DOHH2 (cell line): ENCODE results near the gene ZSCAN4.

ENCODE experiments used
- H3F3A ChIP-seq: fragments of 200-600 bp; sonication (generic), shearing (Covaris generic); 2 replicates; pipeline ENCODE4 v1.6.0; 2016; ENCODE audit warnings: antibody characterized with exemption, mild to moderate bottlenecking; ENCODE audit not compliant: control insufficient read depth, insufficient read depth
- H3K27ac ChIP-seq: fragments of 200-600 bp; sonication (generic); 2 replicates; pipeline ENCODE4 v1.5.1; 2014; ENCODE audit warnings: low read depth, mild to moderate bottlenecking, low read length, moderate library complexity
- H3K27me3 ChIP-seq: fragments of 200-600 bp; sonication (generic); 2 replicates; pipeline ENCODE4 v1.6.1; 2014; ENCODE audit warnings: mild to moderate bottlenecking, low read length, mixed read lengths; ENCODE audit not compliant: control insufficient read depth
- H3K36me3 ChIP-seq: fragments of 200-600 bp; sonication (generic); 2 replicates; pipeline ENCODE4 v1.6.1; 2014; ENCODE audit warnings: mild to moderate bottlenecking, low read length, moderate library complexity, mixed read lengths; ENCODE audit not compliant: control insufficient read depth
- H3K4me1 ChIP-seq: fragments of 200-600 bp; sonication (generic); 2 replicates; pipeline ENCODE4 v1.6.1; 2014; ENCODE audit warnings: mild to moderate bottlenecking, low read length, mixed read lengths; ENCODE audit not compliant: control insufficient read depth
- H3K4me2 ChIP-seq: fragments of 200-600 bp; sonication (generic); 2 replicates; pipeline ENCODE4 v1.6.0; 2014; ENCODE audit warnings: mild to moderate bottlenecking, low read length, moderate library complexity
- H3K4me3 ChIP-seq: fragments of 200-600 bp; sonication (generic); 2 replicates; pipeline ENCODE4 v1.5.1; 2014; ENCODE audit warnings: mild to moderate bottlenecking, low read length, mixed read lengths
- H3K79me2 ChIP-seq: fragments of 200-600 bp; sonication (generic); 2 replicates; pipeline ENCODE4 v1.6.1; 2014; ENCODE audit warnings: mild to moderate bottlenecking, low read length, mixed read lengths; ENCODE audit not compliant: control insufficient read depth
- H3K9me2 ChIP-seq: fragments of 200-600 bp; sonication (generic); replicated peaks from 2 replicates; pipeline ENCODE4 v1.6.1; 2014; ENCODE audit warnings: mild to moderate bottlenecking, low read length, mixed read lengths; ENCODE audit not compliant: control insufficient read depth
- H3K9me3 ChIP-seq: fragments of 200-600 bp; sonication (generic); 2 replicates; pipeline ENCODE4 v1.6.1; 2014; ENCODE audit warnings: antibody characterized with exemption, low read length, mixed read lengths; ENCODE audit not compliant: control insufficient read depth, insufficient read depth
- H4K20me1 ChIP-seq: fragments of 200-600 bp; sonication (generic); 2 replicates; pipeline ENCODE4 v1.6.0; 2014; ENCODE audit warnings: low read depth, mild to moderate bottlenecking, antibody characterized with exemption, low read length, moderate library complexity; ENCODE audit not compliant: control insufficient read depth, insufficient read depth
- EZH2phosphoT487 ChIP-seq: fragments of 200-600 bp; sonication (generic); IDR thresholded peaks from 2 replicates; pipeline ENCODE4 v1.6.1; 2017; ENCODE audit warnings: borderline replicate concordance, mild to moderate bottlenecking, antibody characterized with exemption, low read length, moderate library complexity, mixed read lengths
- TF ChIP-seq, protein P1 (sequence below): fragments of 200-600 bp; sonication (generic); IDR thresholded peaks from one replicate; pipeline ENCODE4 v1.5.1; 2014; ENCODE audit warnings: antibody characterized with exemption, mild to moderate bottlenecking, low read depth, low read length; ENCODE audit not compliant: poor library complexity, severe bottlenecking

The ZSCAN4 gene

DNA sequence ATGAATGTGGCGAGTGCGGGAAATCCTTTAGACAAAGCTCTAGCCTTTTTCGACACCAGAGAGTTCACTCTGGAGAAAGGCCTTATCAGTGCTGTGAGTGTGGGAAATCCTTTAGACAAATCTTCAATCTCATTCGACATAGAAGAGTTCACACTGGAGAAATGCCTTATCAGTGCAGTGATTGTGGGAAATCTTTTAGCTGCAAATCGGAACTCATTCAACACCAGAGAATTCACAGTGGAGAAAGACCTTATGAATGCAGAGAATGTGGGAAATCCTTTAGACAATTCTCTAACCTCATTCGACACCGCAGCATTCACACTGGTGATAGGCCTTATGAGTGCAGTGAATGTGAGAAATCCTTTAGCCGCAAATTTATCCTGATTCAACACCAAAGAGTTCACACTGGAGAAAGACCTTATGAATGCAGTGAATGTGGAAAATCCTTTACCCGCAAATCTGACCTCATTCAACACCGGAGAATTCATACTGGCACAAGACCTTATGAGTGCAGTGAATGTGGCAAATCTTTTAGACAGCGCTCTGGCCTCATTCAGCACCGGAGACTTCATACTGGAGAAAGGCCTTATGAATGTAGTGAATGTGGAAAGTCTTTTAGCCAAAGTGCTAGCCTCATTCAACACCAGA, 18.8 kb downstream of the ZSCAN4 start:
- peaks cover 10% of the 10 kb centered on the region for H3K4me1 ChIP-seq
- H3K9me3 ChIP-seq, result peaks cover 72% of the 10 kb centered on the region
- TF ChIP-seq, protein P1, sequence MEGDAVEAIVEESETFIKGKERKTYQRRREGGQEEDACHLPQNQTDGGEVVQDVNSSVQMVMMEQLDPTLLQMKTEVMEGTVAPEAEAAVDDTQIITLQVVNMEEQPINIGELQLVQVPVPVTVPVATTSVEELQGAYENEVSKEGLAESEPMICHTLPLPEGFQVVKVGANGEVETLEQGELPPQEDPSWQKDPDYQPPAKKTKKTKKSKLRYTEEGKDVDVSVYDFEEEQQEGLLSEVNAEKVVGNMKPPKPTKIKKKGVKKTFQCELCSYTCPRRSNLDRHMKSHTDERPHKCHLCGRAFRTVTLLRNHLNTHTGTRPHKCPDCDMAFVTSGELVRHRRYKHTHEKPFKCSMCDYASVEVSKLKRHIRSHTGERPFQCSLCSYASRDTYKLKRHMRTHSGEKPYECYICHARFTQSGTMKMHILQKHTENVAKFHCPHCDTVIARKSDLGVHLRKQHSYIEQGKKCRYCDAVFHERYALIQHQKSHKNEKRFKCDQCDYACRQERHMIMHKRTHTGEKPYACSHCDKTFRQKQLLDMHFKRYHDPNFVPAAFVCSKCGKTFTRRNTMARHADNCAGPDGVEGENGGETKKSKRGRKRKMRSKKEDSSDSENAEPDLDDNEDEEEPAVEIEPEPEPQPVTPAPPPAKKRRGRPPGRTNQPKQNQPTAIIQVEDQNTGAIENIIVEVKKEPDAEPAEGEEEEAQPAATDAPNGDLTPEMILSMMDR, result no peak
- H3K27me3 ChIP-seq, result no peaks in the 10 kb centered on the region
- H3K79me2 ChIP-seq, result peaks cover 66% of the 10 kb centered on the region
- no peaks in the 10 kb centered on the region for H4K20me1 ChIP-seq
- no peaks in the 10 kb centered on the region for H3F3A ChIP-seq
- peaks cover 72% of the 10 kb centered on the region for H3K36me3 ChIP-seq
- H3K4me2 ChIP-seq, result no peak overlapping the region
- H3K27ac ChIP-seq, result no peak overlapping the region
- H3K4me3 ChIP-seq, result no peak overlapping the region
- H3K9me2 ChIP-seq, result no peaks in the 10 kb centered on the region

DNA sequence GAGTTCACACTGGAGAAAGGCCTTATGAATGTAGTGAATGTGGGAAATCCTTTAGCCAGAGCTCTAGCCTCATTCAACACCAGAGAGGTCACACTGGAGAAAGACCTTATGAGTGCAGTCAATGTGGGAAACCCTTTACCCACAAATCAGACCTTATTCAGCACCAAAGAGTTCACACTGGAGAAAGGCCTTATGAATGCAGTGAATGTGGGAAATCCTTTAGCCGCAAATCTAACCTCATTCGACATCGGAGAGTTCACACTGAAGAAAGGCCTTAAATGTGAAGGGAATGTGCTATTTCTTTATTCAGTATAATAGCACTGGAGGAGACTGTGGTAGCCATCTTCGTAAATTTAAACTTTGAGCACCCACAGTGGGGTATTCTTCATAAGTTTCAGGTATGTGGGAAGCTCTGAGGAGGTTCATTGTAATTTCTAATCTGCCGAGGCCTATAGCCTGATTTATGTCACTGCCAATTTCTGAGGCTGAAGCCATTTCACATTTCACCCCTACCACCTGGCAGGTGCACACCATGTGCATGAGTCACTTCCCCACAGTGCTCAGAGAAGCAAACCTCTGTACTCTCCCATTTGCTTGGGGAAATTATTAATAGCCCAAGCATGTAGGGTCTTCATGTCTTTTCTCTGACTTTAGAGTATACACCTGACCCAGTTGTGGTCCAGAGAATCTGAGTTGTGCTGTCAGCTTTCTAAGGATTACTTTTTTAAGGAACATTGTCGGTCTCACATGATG, 19.5 kb downstream of the ZSCAN4 start:
- H3K4me1 ChIP-seq, result peaks cover 3% of the 10 kb centered on the region
- H3F3A ChIP-seq, result no peaks in the 10 kb centered on the region
- no peak overlapping the region for H3K4me2 ChIP-seq
- no peaks in the 10 kb centered on the region for H3K9me2 ChIP-seq
- H4K20me1 ChIP-seq, result no peaks in the 10 kb centered on the region
- peaks cover 59% of the 10 kb centered on the region for H3K79me2 ChIP-seq
- H3K4me3 ChIP-seq, result no peak overlapping the region
- peaks cover 69% of the 10 kb centered on the region for H3K9me3 ChIP-seq
- H3K36me3 ChIP-seq, result peaks cover 69% of the 10 kb centered on the region
- no peak overlapping the region for H3K27ac ChIP-seq
- TF ChIP-seq, protein P1, result no peak
- no peak for TF ChIP-seq EZH2phosphoT487
- no peaks in the 10 kb centered on the region for H3K27me3 ChIP-seq

DNA sequence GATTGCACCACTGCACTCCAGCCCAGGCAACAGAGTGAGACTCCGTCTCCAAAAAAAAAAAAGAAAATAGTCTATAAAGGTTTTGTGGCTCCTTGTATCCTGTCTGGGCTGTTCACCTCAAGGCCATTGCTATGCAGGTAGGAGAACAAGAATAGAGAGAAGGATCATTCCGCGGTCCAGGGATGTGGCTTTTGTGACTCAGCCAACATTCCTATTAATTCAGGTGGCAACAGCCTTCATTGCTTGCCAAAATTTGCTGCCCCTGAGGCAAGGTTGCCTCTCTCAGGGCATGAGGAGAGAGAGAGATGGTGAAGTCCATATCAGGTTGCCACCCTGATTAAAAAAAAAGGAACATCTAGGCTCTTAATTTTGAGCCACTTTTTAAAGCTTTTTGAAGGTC, 21.0 kb downstream of the ZSCAN4 start:
- H3K27ac ChIP-seq, result no peak overlapping the region

DNA sequence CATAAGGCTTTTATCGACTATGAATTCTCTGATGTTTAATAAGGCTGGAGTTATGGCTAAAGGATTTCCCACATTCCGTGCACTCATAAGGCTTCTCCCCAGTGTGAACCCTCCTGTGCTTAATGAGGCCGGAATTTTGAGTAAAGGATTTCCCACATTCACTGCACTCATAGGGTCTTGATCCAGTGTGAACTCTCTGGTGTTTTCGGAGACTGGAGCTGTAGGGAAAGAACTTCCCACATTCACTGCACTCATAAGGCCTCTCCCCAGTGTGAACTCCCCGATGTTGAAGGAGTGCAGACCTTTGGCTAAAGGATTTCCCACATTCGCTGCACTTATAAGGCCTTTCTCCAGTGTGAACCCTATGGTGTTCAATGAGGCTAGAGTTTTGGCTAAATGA, 32.9 kb downstream of the ZSCAN4 start:
- no peak for TF ChIP-seq EZH2phosphoT487
- TF ChIP-seq, protein P1, result no peak
- Histone ChIP-seq H3K27me3 (no peaks in the 10 kb centered on the region), H3K9me2 (no peaks in the 10 kb centered on the region), H3K9me3 (peaks cover 34% of the 10 kb centered on the region), H3K36me3 (no peaks in the 10 kb centered on the region), H4K20me1 (no peaks in the 10 kb centered on the region), H3K4me2 (no peak overlapping the region), H3K4me1 (no peaks in the 10 kb centered on the region), H3K27ac (no peak overlapping the region), H3K79me2 (no peaks in the 10 kb centered on the region), H3F3A (no peaks in the 10 kb centered on the region), H3K4me3 (no peak overlapping the region)

More for the DNA sequence above, 21.0 kb downstream of the ZSCAN4 start:
- peaks cover 53% of the 10 kb centered on the region for H3K36me3 ChIP-seq
- peaks cover 59% of the 10 kb centered on the region for H3K9me3 ChIP-seq
- no peak for TF ChIP-seq EZH2phosphoT487
- peaks cover 44% of the 10 kb centered on the region for H3K79me2 ChIP-seq
- no peaks in the 10 kb centered on the region for H3F3A ChIP-seq
- no peaks in the 10 kb centered on the region for H4K20me1 ChIP-seq
- H3K9me2 ChIP-seq, result no peaks in the 10 kb centered on the region
- no peak overlapping the region for H3K4me2 ChIP-seq
- no peak overlapping the region for H3K4me3 ChIP-seq
- no peaks in the 10 kb centered on the region for H3K4me1 ChIP-seq
- H3K27me3 ChIP-seq, result no peaks in the 10 kb centered on the region
